ENCODE data around the gene ZSWIM6.

ZSWIM6 gene

GRCh38 chr5:61479850-61480614, 148.0 kb downstream of the ZSWIM6 start:
- Histone ChIP-seq H3K4me3 (ENCODE audit: insufficient read depth, low read length, poor library complexity, severe bottlenecking) (no peak overlapping the region), H3K9me3 (ENCODE audit: insufficient read depth, low read length) (no peaks in the 10 kb centered on the region), H3K9ac (ENCODE audit: low read length) (no peak overlapping the region), H3K36me3 (ENCODE audit: low read length) (no peaks in the 10 kb centered on the region), H3K79me2 (ENCODE audit: insufficient read depth, low read length) (no peaks in the 10 kb centered on the region), H3F3A (ENCODE audit: insufficient read depth) (no peaks in the 10 kb centered on the region), H4K20me1 (ENCODE audit: low read depth, low read length) (no peaks in the 10 kb centered on the region), H3K4me2 (ENCODE audit: low read depth, low read length, poor library complexity, severe bottlenecking) (no peak overlapping the region), H3K27ac (ENCODE audit: low read depth, low read length) (no peak overlapping the region), H3K9me2 (replicated peaks; ENCODE audit: insufficient read depth, low read length) (no peaks in the 10 kb centered on the region), H3K27me3 (ENCODE audit: low read length) (no peaks in the 10 kb centered on the region), H2AFZ (ENCODE audit: low read depth, low read length, severe bottlenecking) (no peak overlapping the region)
- TF ChIP-seq EZH2phosphoT487 (conservative IDR thresholded peaks at IDR 0.05; ENCODE audit: low read length) (no peak), CTCF (IDR thresholded peaks at IDR 0.05; ENCODE audit: insufficient read depth, low read length, poor library complexity, severe bottlenecking) (no peak)

GRCh38 chr5:61482980-61483379, 150.9 kb downstream of the ZSWIM6 start:
- Histone ChIP-seq H2AFZ (ENCODE audit: low read depth, low read length, severe bottlenecking) (no peak overlapping the region), H3K9me3 (ENCODE audit: insufficient read depth, low read length) (no peaks in the 10 kb centered on the region), H4K20me1 (ENCODE audit: low read depth, low read length) (no peaks in the 10 kb centered on the region), H3K9ac (ENCODE audit: low read length) (no peak overlapping the region), H3K9me2 (replicated peaks; ENCODE audit: insufficient read depth, low read length) (no peaks in the 10 kb centered on the region), H3K4me3 (ENCODE audit: insufficient read depth, low read length, poor library complexity, severe bottlenecking) (no peak overlapping the region), H3K27me3 (ENCODE audit: low read length) (no peaks in the 10 kb centered on the region), H3K36me3 (ENCODE audit: low read length) (no peaks in the 10 kb centered on the region), H3F3A (ENCODE audit: insufficient read depth) (no peaks in the 10 kb centered on the region), H3K27ac (ENCODE audit: low read depth, low read length) (no peak overlapping the region), H3K4me2 (ENCODE audit: low read depth, low read length, poor library complexity, severe bottlenecking) (no peak overlapping the region), H3K79me2 (ENCODE audit: insufficient read depth, low read length) (no peaks in the 10 kb centered on the region)
- TF ChIP-seq EZH2phosphoT487 (conservative IDR thresholded peaks at IDR 0.05; ENCODE audit: low read length) (no peak), CTCF (IDR thresholded peaks at IDR 0.05; ENCODE audit: insufficient read depth, low read length, poor library complexity, severe bottlenecking) (no peak)

GRCh38 chr5:61486476-61486875, 154.4 kb downstream of the ZSWIM6 start:
- Histone ChIP-seq H2AFZ (ENCODE audit: low read depth, low read length, severe bottlenecking) (no peak overlapping the region), H3K36me3 (ENCODE audit: low read length) (no peaks in the 10 kb centered on the region), H3K27me3 (ENCODE audit: low read length) (no peaks in the 10 kb centered on the region), H3K9me2 (replicated peaks; ENCODE audit: insufficient read depth, low read length) (no peaks in the 10 kb centered on the region), H3K9me3 (ENCODE audit: insufficient read depth, low read length) (no peaks in the 10 kb centered on the region), H3K4me2 (ENCODE audit: low read depth, low read length, poor library complexity, severe bottlenecking) (no peak overlapping the region), H4K20me1 (ENCODE audit: low read depth, low read length) (no peaks in the 10 kb centered on the region), H3K79me2 (ENCODE audit: insufficient read depth, low read length) (no peaks in the 10 kb centered on the region), H3K27ac (ENCODE audit: low read depth, low read length) (no peak overlapping the region), H3F3A (ENCODE audit: insufficient read depth) (no peaks in the 10 kb centered on the region), H3K4me3 (ENCODE audit: insufficient read depth, low read length, poor library complexity, severe bottlenecking) (no peak overlapping the region), H3K9ac (ENCODE audit: low read length) (no peak overlapping the region)
- no peak for TF ChIP-seq CTCF (IDR thresholded peaks at IDR 0.05; ENCODE audit: insufficient read depth, low read length, poor library complexity, severe bottlenecking)
- TF ChIP-seq EZH2phosphoT487 (conservative IDR thresholded peaks at IDR 0.05; ENCODE audit: low read length) = no peak
